ENCODE measurements around the gene KRTAP8-1. TPM values are rescaled to one million over a fixed set of nuclear protein-coding genes. Genes with fewer than 3 reads are reported as not detected.

KRTAP8-1 gene
- total RNA-seq (not detected), polyA plus RNA-seq (not detected)

GRCh38 chr21:30813174-30813573 lies at the start of gene KRTAP8-1:
TSS of gene KRTAP8-1 (minus strand) at chr21:30813274. CDS start at chr21:30813220, 54 bp downstream.
- Mint-ChIP-seq H3K4me3 (no peak within 1 kb of the TSS), H3K36me3 (no peaks in the 10 kb centered on the region), H3K9me3 (peaks cover 0 to 2% (median 0%) of the 10 kb centered on the region in 8 donors), H3K4me1 (peaks cover 0 to under 1% (median 0%) of the 10 kb centered on the region in 4 donors), H3K27ac (no peak within 1 kb of the TSS), H3K27me3 (peaks cover 2 to 6% of the 10 kb centered on the region in 2 donors)
- CTCF ChIA-PET (ENCODE audit: partially characterized antibody) = no interaction called here
- H3K4me3 ChIP-seq (ENCODE audit: low read length in 2 of 2) = no peak within 1 kb of the TSS
- no peaks in the 10 kb centered on the region for H3K9me3 ChIP-seq (ENCODE audit: control insufficient read depth in 1 of 2, low read length in 2 of 2)
- H3K27me3 ChIP-seq (ENCODE audit: insufficient read depth, low read length) = no peaks in the 10 kb centered on the region
- intact Hi-C loops (cut with micrococcal nuclease) = no loop called here
- no peak for DNase-seq
- POLR2A ChIA-PET (ENCODE audit: partially characterized antibody) = no interaction called here
- H3K36me3 ChIP-seq (ENCODE audit: insufficient read depth, low read length) = no peaks in the 10 kb centered on the region
- no peak within 1 kb of the TSS for H3K27ac ChIP-seq (ENCODE audit: low read depth, low read length)
- no peaks in the 10 kb centered on the region for H3K4me1 ChIP-seq (ENCODE audit: insufficient read depth, low read length)

- Histone ChIP-seq H3K4me3 (ENCODE audit: low read length in 2 of 2) (no peak overlapping the region), H3K27ac (ENCODE audit: low read depth, low read length) (no peak overlapping the region), H3K36me3 (ENCODE audit: insufficient read depth, low read length) (no peaks in the 10 kb centered on the region), H3K4me1 (ENCODE audit: insufficient read depth, low read length) (no peaks in the 10 kb centered on the region), H3K27me3 (ENCODE audit: insufficient read depth, low read length) (no peaks in the 10 kb centered on the region), H3K9me3 (ENCODE audit: control insufficient read depth in 1 of 2, low read length in 2 of 2) (no peaks in the 10 kb centered on the region)
- Mint-ChIP-seq H3K27ac (no peak overlapping the region), H3K27me3 (peaks cover 4 to 5% of the 10 kb centered on the region in 2 donors), H3K36me3 (no peaks in the 10 kb centered on the region), H3K4me1 (peaks cover 0 to 4% (median 0%) of the 10 kb centered on the region in 4 donors), H3K9me3 (peaks cover 0 to 8% (median 2%) of the 10 kb centered on the region in 8 donors), H3K4me3 (no peak overlapping the region)
- ChIA-PET CTCF (ENCODE audit: partially characterized antibody) (no interaction called here), POLR2A (ENCODE audit: partially characterized antibody) (no interaction called here)
- intact Hi-C loops (cut with micrococcal nuclease) = no loop called here
- DNase-seq = no peak
Measured at GRCh38 chr21:30847627-30848500, 34.8 kb upstream of the KRTAP8-1 start.

DNA sequence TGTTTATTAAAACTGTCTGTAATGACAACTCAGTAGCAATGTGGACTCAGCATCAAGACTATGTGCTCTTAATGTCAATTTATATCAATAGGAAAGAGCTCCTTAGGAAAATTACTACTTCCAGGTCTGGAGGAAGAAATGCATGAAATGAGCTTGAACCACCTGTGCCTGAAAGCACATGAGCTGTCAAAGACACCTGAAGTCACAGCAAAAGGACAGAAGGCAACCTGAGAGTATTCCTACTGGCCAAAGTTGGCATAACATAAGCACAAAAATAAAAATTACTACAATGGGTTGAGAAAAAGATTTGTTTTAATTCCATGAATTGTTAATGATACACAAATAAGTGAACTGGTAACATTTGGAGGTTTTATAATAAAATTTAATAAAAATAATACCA lies 29.9 kb upstream of the KRTAP8-1 start:
- Mint-ChIP-seq H3K27ac (no peak overlapping the region), H3K4me3 (no peak overlapping the region), H3K27me3 (peaks cover 4 to 6% of the 10 kb centered on the region in 2 donors), H3K36me3 (no peaks in the 10 kb centered on the region), H3K9me3 (peaks cover 0 to 3% (median 0%) of the 10 kb centered on the region in 8 donors), H3K4me1 (no peaks in the 10 kb centered on the region)
- Histone ChIP-seq H3K9me3 (ENCODE audit: control insufficient read depth in 1 of 2, low read length in 2 of 2) (no peaks in the 10 kb centered on the region), H3K36me3 (ENCODE audit: insufficient read depth, low read length) (no peaks in the 10 kb centered on the region), H3K27me3 (ENCODE audit: insufficient read depth, low read length) (no peaks in the 10 kb centered on the region), H3K4me1 (ENCODE audit: insufficient read depth, low read length) (no peaks in the 10 kb centered on the region), H3K27ac (ENCODE audit: low read depth, low read length) (no peak overlapping the region), H3K4me3 (ENCODE audit: low read length in 2 of 2) (no peak overlapping the region)
- ChIA-PET POLR2A (ENCODE audit: partially characterized antibody) (no interaction called here), CTCF (ENCODE audit: partially characterized antibody) (interaction anchor here (1.9 kb wide), 1 partner anchor 10 kb away, joined by 5 read pairs; no protein-coding TSS in a partner anchor)
- intact Hi-C loops (cut with micrococcal nuclease) = no loop called here
- no peak for DNase-seq

DNA sequence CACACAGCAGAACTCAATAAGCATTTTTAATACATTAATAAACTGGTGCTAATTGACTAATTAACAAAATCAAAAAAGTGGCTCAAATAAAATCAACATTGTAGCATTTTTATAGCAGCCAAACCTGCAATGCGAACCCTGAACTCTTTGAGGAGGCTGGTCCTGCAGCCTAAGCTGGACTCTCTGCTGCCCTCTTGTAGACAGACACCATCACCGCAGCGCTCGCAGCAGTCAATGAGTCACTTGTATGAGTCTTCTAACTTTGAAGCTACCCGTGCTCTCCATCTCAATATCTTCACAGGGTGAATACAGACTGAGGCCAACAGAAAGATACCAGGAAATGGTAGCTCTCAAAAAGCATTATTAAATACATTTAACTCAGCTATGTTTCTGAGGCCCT lies 26.2 kb upstream of the KRTAP8-1 start:
- H3K9me3 Mint-ChIP-seq = peaks cover 0 to 3% (median 0%) of the 10 kb centered on the region in 8 donors
- Histone ChIP-seq H3K4me3 (ENCODE audit: low read length in 2 of 2) (no peak overlapping the region), H3K36me3 (ENCODE audit: insufficient read depth, low read length) (no peaks in the 10 kb centered on the region), H3K27ac (ENCODE audit: low read depth, low read length) (no peak overlapping the region), H3K4me1 (ENCODE audit: insufficient read depth, low read length) (no peaks in the 10 kb centered on the region), H3K9me3 (ENCODE audit: control insufficient read depth in 1 of 2, low read length in 2 of 2) (no peaks in the 10 kb centered on the region), H3K27me3 (ENCODE audit: insufficient read depth, low read length) (no peaks in the 10 kb centered on the region)
- H3K4me1 Mint-ChIP-seq = no peaks in the 10 kb centered on the region
- ChIA-PET POLR2A (ENCODE audit: partially characterized antibody) (no interaction called here), CTCF (ENCODE audit: partially characterized antibody) (interaction anchor here (1.0 to 1.2 kb wide), 2 partner anchors 8 to 249 kb away, joined by 3 to 4 read pairs; no protein-coding TSS in a partner anchor)
- no peak overlapping the region for H3K27ac Mint-ChIP-seq
- DNase-seq = peak in 2 of 5 donors; percentile 5 to 8
- peaks cover 2 to 4% of the 10 kb centered on the region in 2 donors for H3K27me3 Mint-ChIP-seq
- intact Hi-C loops (cut with micrococcal nuclease) = loop anchor here (10.0 kb wide), 1 partner anchor 765 kb away; no protein-coding TSS in a partner anchor
- no peaks in the 10 kb centered on the region for H3K36me3 Mint-ChIP-seq
- H3K4me3 Mint-ChIP-seq = no peak overlapping the region

DNA sequence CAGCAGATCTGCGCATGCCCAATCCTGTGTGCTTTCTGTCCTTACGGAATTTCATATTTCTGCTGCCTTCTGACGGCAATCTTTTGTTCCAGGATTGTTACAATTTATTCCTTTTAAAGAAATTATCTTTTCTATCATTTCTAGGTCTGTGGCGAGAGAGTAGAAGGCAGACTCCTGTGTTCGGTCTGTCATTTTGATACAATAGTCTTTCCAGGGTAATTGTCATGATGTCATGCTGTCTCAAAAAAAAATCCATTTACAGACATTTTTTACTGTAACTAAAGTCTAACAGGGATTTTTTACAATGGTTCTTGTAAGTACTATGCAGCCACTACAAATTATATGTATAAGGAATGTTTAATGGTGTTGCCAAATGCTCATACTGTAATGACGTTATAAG lies 25.5 kb upstream of the KRTAP8-1 start:
- Histone ChIP-seq H3K27ac (ENCODE audit: low read depth, low read length) (no peak overlapping the region), H3K4me1 (ENCODE audit: insufficient read depth, low read length) (no peaks in the 10 kb centered on the region), H3K36me3 (ENCODE audit: insufficient read depth, low read length) (no peaks in the 10 kb centered on the region), H3K4me3 (ENCODE audit: low read length in 2 of 2) (no peak overlapping the region), H3K9me3 (ENCODE audit: control insufficient read depth in 1 of 2, low read length in 2 of 2) (no peaks in the 10 kb centered on the region), H3K27me3 (ENCODE audit: insufficient read depth, low read length) (no peaks in the 10 kb centered on the region)
- Mint-ChIP-seq H3K36me3 (no peaks in the 10 kb centered on the region), H3K9me3 (peaks cover 0 to 3% (median 0%) of the 10 kb centered on the region in 8 donors), H3K4me1 (no peaks in the 10 kb centered on the region), H3K27ac (no peak overlapping the region), H3K4me3 (no peak overlapping the region), H3K27me3 (peaks cover 6% of the 10 kb centered on the region in 2 donors)
- DNase-seq = no peak
- ChIA-PET POLR2A (ENCODE audit: partially characterized antibody) (no interaction called here), CTCF (ENCODE audit: partially characterized antibody) (no interaction called here)
- intact Hi-C loops (cut with micrococcal nuclease) = loop anchor here (10.0 kb wide), 1 partner anchor 766 kb away; no protein-coding TSS in a partner anchor

- no peaks in the 10 kb centered on the region for H3K4me1 ChIP-seq (ENCODE audit: insufficient read depth, low read length)
- H3K9me3 ChIP-seq (ENCODE audit: control insufficient read depth in 1 of 2, low read length in 2 of 2) = no peaks in the 10 kb centered on the region
- Mint-ChIP-seq H3K4me3 (no peak overlapping the region), H3K4me1 (no peaks in the 10 kb centered on the region), H3K36me3 (no peaks in the 10 kb centered on the region), H3K27ac (no peak overlapping the region), H3K27me3 (peaks cover 10 to 13% of the 10 kb centered on the region in 2 donors), H3K9me3 (peaks cover 0 to 10% (median 5%) of the 10 kb centered on the region in 8 donors)
- intact Hi-C loops (cut with micrococcal nuclease) = loop anchor here (10.0 kb wide), 1 partner anchor 774 kb away; no protein-coding TSS in a partner anchor
- H3K27me3 ChIP-seq (ENCODE audit: insufficient read depth, low read length) = no peaks in the 10 kb centered on the region
- POLR2A ChIA-PET (ENCODE audit: partially characterized antibody) = no interaction called here
- H3K27ac ChIP-seq (ENCODE audit: low read depth, low read length) = no peak overlapping the region
- CTCF ChIA-PET (ENCODE audit: partially characterized antibody) = interaction anchor here (0.7 to 5.5 kb wide), 4 partner anchors 8 to 258 kb away, joined by 3 to 40 read pairs (median 4); no protein-coding TSS in a partner anchor
- DNase-seq = peak in 4 of 5 donors; percentile 19 to 36 (median 26)
- H3K36me3 ChIP-seq (ENCODE audit: insufficient read depth, low read length) = no peaks in the 10 kb centered on the region
- no peak overlapping the region for H3K4me3 ChIP-seq (ENCODE audit: low read length in 2 of 2)
Measured at GRCh38 chr21:30831194-30831765, 18.2 kb upstream of the KRTAP8-1 start.

- ChIA-PET CTCF (ENCODE audit: partially characterized antibody) (interaction anchor here (5.5 kb wide), 1 partner anchor 257 kb away, joined by 40 read pairs; no protein-coding TSS in a partner anchor), POLR2A (ENCODE audit: partially characterized antibody) (no interaction called here)
- no peaks in the 10 kb centered on the region for H3K36me3 ChIP-seq (ENCODE audit: insufficient read depth, low read length)
- H3K4me1 Mint-ChIP-seq = no peaks in the 10 kb centered on the region
- H3K27me3 Mint-ChIP-seq = peaks cover 10 to 13% of the 10 kb centered on the region in 2 donors
- no peak within 1 kb of the TSS for H3K27ac ChIP-seq (ENCODE audit: low read depth, low read length)
- peaks cover 0 to 10% (median 5%) of the 10 kb centered on the region in 8 donors for H3K9me3 Mint-ChIP-seq
- no peaks in the 10 kb centered on the region for H3K27me3 ChIP-seq (ENCODE audit: insufficient read depth, low read length)
- no peaks in the 10 kb centered on the region for H3K9me3 ChIP-seq (ENCODE audit: control insufficient read depth in 1 of 2, low read length in 2 of 2)
- H3K27ac Mint-ChIP-seq = no peak within 1 kb of the TSS
- no peak for DNase-seq
- H3K36me3 Mint-ChIP-seq = no peaks in the 10 kb centered on the region
- no peak within 1 kb of the TSS for H3K4me3 Mint-ChIP-seq
- H3K4me3 ChIP-seq (ENCODE audit: low read length in 2 of 2) = no peak within 1 kb of the TSS
- intact Hi-C loops (cut with micrococcal nuclease) = loop anchor here (10.0 kb wide), 1 partner anchor 775 kb away; no protein-coding TSS in a partner anchor
- H3K4me1 ChIP-seq (ENCODE audit: insufficient read depth, low read length) = no peaks in the 10 kb centered on the region
Measured at GRCh38 chr21:30829659-30830058, 16.6 kb upstream of the KRTAP8-1 start, which contains the start of gene KRTAP7-1. TSS of gene KRTAP7-1 (minus strand) at chr21:30829759. CDS start at chr21:30829698, 61 bp downstream.

Data from CD4-positive, alpha-beta memory T cell (primary cell).